GM12891 (cell line): ENCODE data around the gene RPGRIP1L.

Source experiments
- DNase-seq: peaks from one replicate; pipeline ENCODE4 v3.0.0; 2011; ENCODE audit warnings: low spot score; ENCODE audit not compliant: insufficient read length
- FAIRE-seq: peaks from 2 replicates; lab custom pipeline; 2011; peaks lifted over from hg19 to GRCh38; lab: Jason Lieb, UNC
- PAX5 ChIP-seq: IDR thresholded peaks from 2 replicates; pipeline ENCODE4 v1.6.1; 2011; ENCODE audit warnings: low read length, moderate library complexity, mild to moderate bottlenecking; ENCODE audit not compliant: insufficient read depth, severe bottlenecking
- POLR2A ChIP-seq: IDR thresholded peaks from 2 replicates; pipeline ENCODE4 v1.6.1; 2011; ENCODE audit warnings: low read depth, low read length, control low read depth
- POLR2AphosphoS5 ChIP-seq: IDR thresholded peaks from 2 replicates; pipeline ENCODE4 v1.6.1; 2011; ENCODE audit warnings: low read depth, low read length, control low read depth
- POU2F2 ChIP-seq: IDR thresholded peaks from 2 replicates; pipeline ENCODE4 v1.6.1; 2011; ENCODE audit warnings: low read depth, mild to moderate bottlenecking, control low read depth, low read length, moderate library complexity
- SPI1 ChIP-seq: IDR thresholded peaks from 2 replicates; pipeline ENCODE4 v1.6.1; 2011; ENCODE audit warnings: low read depth, low read length, control low read depth
- TAF1 ChIP-seq: IDR thresholded peaks from 2 replicates; pipeline ENCODE4 v1.6.1; 2011; ENCODE audit warnings: low read depth, low read length, control low read depth

Gene RPGRIP1L

GRCh38 chr16:53561101-53561888 is 142.4 kb downstream of the RPGRIP1L start:
- no peak for TF ChIP-seq POU2F2
- no peak for TF ChIP-seq TAF1
- TF ChIP-seq POLR2A = no peak
- no peak for TF ChIP-seq POLR2AphosphoS5
- no peak for TF ChIP-seq SPI1
- no peak for TF ChIP-seq PAX5
- DNase-seq (no peak), FAIRE-seq (no peak)

GRCh38 chr16:53559270-53559951 is 144.2 kb downstream of the RPGRIP1L start:
- FAIRE-seq (no peak), DNase-seq (no peak)
- TF ChIP-seq SPI1 = no peak

GRCh38 chr16:53558710-53559109 is 144.9 kb downstream of the RPGRIP1L start:
- TF ChIP-seq PAX5 (no peak), POU2F2 (no peak), TAF1 (no peak), POLR2A (no peak)
- DNase-seq (no peak), FAIRE-seq (no peak)

GRCh38 chr16:53556521-53556920 is 147.1 kb downstream of the RPGRIP1L start:
- no peak for FAIRE-seq
- TF ChIP-seq SPI1 (no peak), POU2F2 (no peak), TAF1 (no peak), PAX5 (no peak), POLR2A (no peak), POLR2AphosphoS5 (no peak)
- DNase-seq = no peak

- FAIRE-seq (peak; percentile 91), DNase-seq (peak; percentile 54)
- no peak for TF ChIP-seq POLR2AphosphoS5
- TF ChIP-seq TAF1 = no peak
- no peak for TF ChIP-seq SPI1
- TF ChIP-seq POLR2A = no peak
These were observed 153.5 kb downstream of the RPGRIP1L start for GRCh38 chr16:53549970-53550690.
